GM23338 (cell line): ENCODE measurements around the gene C1orf210.

Source experiments
- EZH2 ChIP-seq: fragments of 200-600 bp; sonication (generic); IDR thresholded peaks from one replicate; pipeline ENCODE4 v1.8.0; 2017; ENCODE audit warnings: antibody characterized with exemption, mild to moderate bottlenecking, low read depth; ENCODE audit not compliant: unreplicated experiment
- EZH2phosphoT487 ChIP-seq: fragments of 200-600 bp; sonication (generic); IDR thresholded peaks from one replicate; pipeline ENCODE4 v1.8.1; 2018; ENCODE audit warnings: antibody characterized with exemption; ENCODE audit not compliant: unreplicated experiment
- JUNB ChIP-seq: IDR thresholded peaks from one replicate; pipeline ENCODE4 v1.6.1; 2016; ENCODE audit warnings: antibody characterized with exemption; ENCODE audit not compliant: unreplicated experiment
- POLR2AphosphoS5 ChIP-seq: IDR thresholded peaks from 2 replicates; pipeline ENCODE4 v1.6.1; 2016; ENCODE audit warnings: antibody characterized with exemption, low read depth
- ZNF114 ChIP-seq: fragments of 250-450 bp; sonication (Bioruptor Pico); IDR thresholded peaks from 2 replicates; pipeline ENCODE4 v1.5.0; 2020; ENCODE audit warnings: mild to moderate bottlenecking, moderate library complexity
- TF ChIP-seq, protein P1 (sequence below), 2 experiments: fragments of 200-600 bp in 1 of 2; sonication (generic) in 1 of 2; conservative IDR thresholded peaks; 2 replicates each; pipeline versions ENCODE4 v1.5.1 to v1.6.1; 2016 to 2017; ENCODE audit warnings: antibody characterized with exemption in 2 of 2, low read depth in 2 of 2, mild to moderate bottlenecking in 2 of 2, moderate library complexity in 1 of 2
- TF ChIP-seq, protein P2 (sequence below): IDR thresholded peaks from one replicate; pipeline ENCODE4 v1.6.1; 2018; ENCODE audit warnings: antibody characterized with exemption; ENCODE audit not compliant: unreplicated experiment
- TF ChIP-seq, protein P3 (sequence below): IDR thresholded peaks from 2 replicates; pipeline ENCODE4 v1.6.1; 2016; ENCODE audit warnings: antibody characterized with exemption

DNA sequence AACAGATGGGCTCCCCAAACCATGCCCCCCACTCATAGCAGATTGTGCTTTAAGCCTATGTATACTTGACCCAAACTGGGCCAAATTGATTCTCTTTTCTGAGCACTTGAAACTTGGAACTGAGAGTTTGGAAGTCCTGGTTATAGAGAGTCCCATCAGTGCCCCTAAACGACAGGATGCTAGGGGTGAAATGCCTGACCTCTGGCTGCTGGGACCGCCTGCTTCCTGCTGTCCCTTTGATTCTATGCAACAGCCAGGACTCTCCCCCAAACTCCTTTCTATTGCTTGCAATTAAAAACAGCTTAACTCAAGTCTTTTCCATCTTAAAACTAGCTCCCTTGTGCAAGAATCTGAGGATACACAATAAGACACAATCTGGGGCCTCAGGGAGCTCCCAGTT is 4.7 kb downstream of the C1orf210 start:
- TF ChIP-seq EZH2 (no peak), JUNB (no peak), POLR2AphosphoS5 (no peak), ZNF114 (CRISPR knock-in tag) (no peak), EZH2phosphoT487 (no peak)
- TF ChIP-seq, protein P1, sequence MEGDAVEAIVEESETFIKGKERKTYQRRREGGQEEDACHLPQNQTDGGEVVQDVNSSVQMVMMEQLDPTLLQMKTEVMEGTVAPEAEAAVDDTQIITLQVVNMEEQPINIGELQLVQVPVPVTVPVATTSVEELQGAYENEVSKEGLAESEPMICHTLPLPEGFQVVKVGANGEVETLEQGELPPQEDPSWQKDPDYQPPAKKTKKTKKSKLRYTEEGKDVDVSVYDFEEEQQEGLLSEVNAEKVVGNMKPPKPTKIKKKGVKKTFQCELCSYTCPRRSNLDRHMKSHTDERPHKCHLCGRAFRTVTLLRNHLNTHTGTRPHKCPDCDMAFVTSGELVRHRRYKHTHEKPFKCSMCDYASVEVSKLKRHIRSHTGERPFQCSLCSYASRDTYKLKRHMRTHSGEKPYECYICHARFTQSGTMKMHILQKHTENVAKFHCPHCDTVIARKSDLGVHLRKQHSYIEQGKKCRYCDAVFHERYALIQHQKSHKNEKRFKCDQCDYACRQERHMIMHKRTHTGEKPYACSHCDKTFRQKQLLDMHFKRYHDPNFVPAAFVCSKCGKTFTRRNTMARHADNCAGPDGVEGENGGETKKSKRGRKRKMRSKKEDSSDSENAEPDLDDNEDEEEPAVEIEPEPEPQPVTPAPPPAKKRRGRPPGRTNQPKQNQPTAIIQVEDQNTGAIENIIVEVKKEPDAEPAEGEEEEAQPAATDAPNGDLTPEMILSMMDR (conservative IDR thresholded peaks at IDR 0.05; ENCODE audit: low read depth in 2 of 2): no peak
- TF ChIP-seq, protein P2, sequence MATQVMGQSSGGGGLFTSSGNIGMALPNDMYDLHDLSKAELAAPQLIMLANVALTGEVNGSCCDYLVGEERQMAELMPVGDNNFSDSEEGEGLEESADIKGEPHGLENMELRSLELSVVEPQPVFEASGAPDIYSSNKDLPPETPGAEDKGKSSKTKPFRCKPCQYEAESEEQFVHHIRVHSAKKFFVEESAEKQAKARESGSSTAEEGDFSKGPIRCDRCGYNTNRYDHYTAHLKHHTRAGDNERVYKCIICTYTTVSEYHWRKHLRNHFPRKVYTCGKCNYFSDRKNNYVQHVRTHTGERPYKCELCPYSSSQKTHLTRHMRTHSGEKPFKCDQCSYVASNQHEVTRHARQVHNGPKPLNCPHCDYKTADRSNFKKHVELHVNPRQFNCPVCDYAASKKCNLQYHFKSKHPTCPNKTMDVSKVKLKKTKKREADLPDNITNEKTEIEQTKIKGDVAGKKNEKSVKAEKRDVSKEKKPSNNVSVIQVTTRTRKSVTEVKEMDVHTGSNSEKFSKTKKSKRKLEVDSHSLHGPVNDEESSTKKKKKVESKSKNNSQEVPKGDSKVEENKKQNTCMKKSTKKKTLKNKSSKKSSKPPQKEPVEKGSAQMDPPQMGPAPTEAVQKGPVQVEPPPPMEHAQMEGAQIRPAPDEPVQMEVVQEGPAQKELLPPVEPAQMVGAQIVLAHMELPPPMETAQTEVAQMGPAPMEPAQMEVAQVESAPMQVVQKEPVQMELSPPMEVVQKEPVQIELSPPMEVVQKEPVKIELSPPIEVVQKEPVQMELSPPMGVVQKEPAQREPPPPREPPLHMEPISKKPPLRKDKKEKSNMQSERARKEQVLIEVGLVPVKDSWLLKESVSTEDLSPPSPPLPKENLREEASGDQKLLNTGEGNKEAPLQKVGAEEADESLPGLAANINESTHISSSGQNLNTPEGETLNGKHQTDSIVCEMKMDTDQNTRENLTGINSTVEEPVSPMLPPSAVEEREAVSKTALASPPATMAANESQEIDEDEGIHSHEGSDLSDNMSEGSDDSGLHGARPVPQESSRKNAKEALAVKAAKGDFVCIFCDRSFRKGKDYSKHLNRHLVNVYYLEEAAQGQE: no peak
- TF ChIP-seq, protein P3, sequence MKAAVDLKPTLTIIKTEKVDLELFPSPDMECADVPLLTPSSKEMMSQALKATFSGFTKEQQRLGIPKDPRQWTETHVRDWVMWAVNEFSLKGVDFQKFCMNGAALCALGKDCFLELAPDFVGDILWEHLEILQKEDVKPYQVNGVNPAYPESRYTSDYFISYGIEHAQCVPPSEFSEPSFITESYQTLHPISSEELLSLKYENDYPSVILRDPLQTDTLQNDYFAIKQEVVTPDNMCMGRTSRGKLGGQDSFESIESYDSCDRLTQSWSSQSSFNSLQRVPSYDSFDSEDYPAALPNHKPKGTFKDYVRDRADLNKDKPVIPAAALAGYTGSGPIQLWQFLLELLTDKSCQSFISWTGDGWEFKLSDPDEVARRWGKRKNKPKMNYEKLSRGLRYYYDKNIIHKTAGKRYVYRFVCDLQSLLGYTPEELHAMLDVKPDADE: no peak
